HCT116 (cell line): ENCODE measurements around the gene SH3BGR.

ENCODE experiments used
- CEBPB ChIP-seq: IDR thresholded peaks from 2 replicates; pipeline ENCODE4 v1.6.1; 2012; ENCODE audit warnings: low read depth
- EZH2 ChIP-seq: fragments of 200-600 bp; sonication (generic); IDR thresholded peaks from 2 replicates; pipeline ENCODE4 v1.6.1; 2017; ENCODE audit warnings: antibody characterized with exemption, mixed run types
- RAD21 ChIP-seq: IDR thresholded peaks from 2 replicates; pipeline ENCODE4 v1.6.1; 2012; ENCODE audit warnings: low read depth, mild to moderate bottlenecking
- ZFX ChIP-seq: fragments of 450-650 bp; IDR thresholded peaks from 2 replicates; pipeline ENCODE4 v1.6.1; 2017

DNA sequence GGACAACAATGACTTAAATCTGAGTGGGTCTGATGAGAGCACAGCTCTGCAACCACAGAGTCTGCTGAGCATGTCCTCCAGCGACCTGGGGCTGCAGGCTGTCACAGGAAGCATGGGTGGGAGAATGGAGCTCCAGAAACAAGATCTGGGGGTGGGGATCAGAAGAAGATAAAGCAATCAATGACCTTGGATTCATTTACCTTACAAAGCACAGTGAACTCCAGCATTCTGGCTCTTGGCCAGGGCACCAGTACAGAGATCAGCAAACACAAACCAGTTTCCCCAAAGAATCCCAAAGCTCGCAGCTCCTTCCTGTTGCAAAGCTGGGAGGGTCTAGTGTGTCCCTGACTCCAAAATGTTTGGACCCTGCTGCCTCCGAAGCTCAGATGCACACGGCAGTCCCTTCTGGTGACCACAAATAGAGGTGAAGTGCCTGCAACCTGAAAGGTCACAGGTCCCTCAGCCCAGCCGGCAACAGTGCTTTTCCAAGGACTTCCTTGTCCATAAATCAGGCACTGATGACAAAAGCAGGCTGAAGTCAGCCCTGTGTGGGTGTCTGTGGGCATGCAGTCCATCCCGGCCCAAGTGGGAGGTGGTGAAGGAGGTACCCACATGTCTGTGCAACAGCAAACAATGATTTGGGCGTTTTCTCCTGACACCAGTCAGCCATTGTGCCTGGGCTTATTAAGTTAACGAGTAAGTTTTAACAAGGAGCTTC is 76.1 kb downstream of the SH3BGR start:
- TF ChIP-seq CEBPB (no peak), RAD21 (no peak), EZH2 (no peak), ZFX (no peak)
